Nephron progenitor cell (in vitro differentiated cells): ENCODE results near the gene CD1B.

Experiments used
- DNase-seq: peaks from one replicate; pipeline ENCODE4 v3.0.0; 2021
- H3K27ac Mint-ChIP-seq: 2 replicates; pipeline ENCODE4 v1.8.0; 2021; ENCODE audit warnings: mild to moderate bottlenecking, moderate library complexity, mixed read lengths
- H3K27me3 Mint-ChIP-seq: 2 replicates; pipeline ENCODE4 v1.8.0; 2021; ENCODE audit warnings: mild to moderate bottlenecking, low read depth, mixed read lengths; ENCODE audit not compliant: poor library complexity
- H3K36me3 Mint-ChIP-seq: 2 replicates; pipeline ENCODE4 v1.8.0; 2021; ENCODE audit warnings: low read depth, mixed read lengths
- H3K4me1 Mint-ChIP-seq: 2 replicates; pipeline ENCODE4 v1.8.0; 2021; ENCODE audit warnings: mixed read lengths
- H3K4me3 Mint-ChIP-seq: 2 replicates; pipeline ENCODE4 v1.8.0; 2021; ENCODE audit warnings: mild to moderate bottlenecking, moderate library complexity, mixed read lengths
- H3K9me3 Mint-ChIP-seq: 2 replicates; pipeline ENCODE4 v1.8.0; 2021; ENCODE audit warnings: mild to moderate bottlenecking, moderate library complexity, mixed read lengths
- TF ChIP-seq, protein P1 (sequence below): fragments of 200-600 bp; sonication (generic); IDR thresholded peaks from 2 replicates; pipeline ENCODE4 v1.5.0; 2021; ENCODE audit warnings: antibody characterized with exemption

The CD1B gene

DNA sequence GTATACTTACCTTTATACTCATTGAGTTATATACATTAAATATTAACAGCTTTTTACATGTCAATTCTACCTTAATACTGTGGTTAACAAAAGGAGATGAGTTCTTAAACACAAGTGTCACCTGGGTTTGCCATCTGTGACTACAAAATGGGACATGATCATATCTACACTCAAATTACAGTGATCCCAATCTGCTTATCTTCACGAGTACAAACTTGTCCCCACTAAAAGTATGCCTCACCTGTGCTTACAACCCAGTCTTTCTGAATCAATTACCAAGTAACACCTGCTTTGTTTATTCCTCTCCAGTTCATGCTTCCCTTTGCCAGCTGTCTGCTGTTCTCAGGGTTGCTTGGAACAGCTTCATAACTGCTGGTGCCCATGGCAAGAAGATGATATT is 31.2 kb upstream of the CD1B start:
- TF ChIP-seq, protein P1, sequence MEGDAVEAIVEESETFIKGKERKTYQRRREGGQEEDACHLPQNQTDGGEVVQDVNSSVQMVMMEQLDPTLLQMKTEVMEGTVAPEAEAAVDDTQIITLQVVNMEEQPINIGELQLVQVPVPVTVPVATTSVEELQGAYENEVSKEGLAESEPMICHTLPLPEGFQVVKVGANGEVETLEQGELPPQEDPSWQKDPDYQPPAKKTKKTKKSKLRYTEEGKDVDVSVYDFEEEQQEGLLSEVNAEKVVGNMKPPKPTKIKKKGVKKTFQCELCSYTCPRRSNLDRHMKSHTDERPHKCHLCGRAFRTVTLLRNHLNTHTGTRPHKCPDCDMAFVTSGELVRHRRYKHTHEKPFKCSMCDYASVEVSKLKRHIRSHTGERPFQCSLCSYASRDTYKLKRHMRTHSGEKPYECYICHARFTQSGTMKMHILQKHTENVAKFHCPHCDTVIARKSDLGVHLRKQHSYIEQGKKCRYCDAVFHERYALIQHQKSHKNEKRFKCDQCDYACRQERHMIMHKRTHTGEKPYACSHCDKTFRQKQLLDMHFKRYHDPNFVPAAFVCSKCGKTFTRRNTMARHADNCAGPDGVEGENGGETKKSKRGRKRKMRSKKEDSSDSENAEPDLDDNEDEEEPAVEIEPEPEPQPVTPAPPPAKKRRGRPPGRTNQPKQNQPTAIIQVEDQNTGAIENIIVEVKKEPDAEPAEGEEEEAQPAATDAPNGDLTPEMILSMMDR = no peak
- no peaks in the 10 kb centered on the region for H3K9me3 Mint-ChIP-seq
- no peak overlapping the region for H3K4me3 Mint-ChIP-seq
- no peaks in the 10 kb centered on the region for H3K36me3 Mint-ChIP-seq
- no peaks in the 10 kb centered on the region for H3K4me1 Mint-ChIP-seq
- no peak overlapping the region for H3K27ac Mint-ChIP-seq
- no peak for DNase-seq
- peaks cover 8% of the 10 kb centered on the region for H3K27me3 Mint-ChIP-seq

DNA sequence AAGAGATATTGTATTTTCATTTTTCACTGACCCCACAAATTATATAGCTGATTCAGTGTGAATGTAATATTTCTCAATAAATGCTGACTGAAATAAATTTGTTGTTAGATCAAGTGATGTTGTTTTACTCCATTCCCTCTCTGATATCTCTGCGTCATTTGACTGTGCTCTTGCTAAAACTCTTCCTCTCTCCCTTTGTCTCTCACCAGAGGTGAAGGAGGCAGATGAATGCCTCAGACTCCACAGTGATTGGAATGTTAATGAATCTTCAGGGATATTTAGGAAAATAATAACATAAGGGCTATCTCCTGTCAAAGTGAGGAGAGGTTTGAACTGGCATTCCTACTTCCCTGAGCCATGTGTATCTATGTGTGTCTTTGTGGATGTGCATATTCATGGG is 26.1 kb upstream of the CD1B start:
- H3K27ac Mint-ChIP-seq = no peak overlapping the region
- DNase-seq = no peak
- no peaks in the 10 kb centered on the region for H3K9me3 Mint-ChIP-seq
- TF ChIP-seq, protein P1 = no peak
- H3K36me3 Mint-ChIP-seq = no peaks in the 10 kb centered on the region
- no peak overlapping the region for H3K4me3 Mint-ChIP-seq
- H3K27me3 Mint-ChIP-seq = peaks cover 9% of the 10 kb centered on the region
- H3K4me1 Mint-ChIP-seq = no peaks in the 10 kb centered on the region

DNA sequence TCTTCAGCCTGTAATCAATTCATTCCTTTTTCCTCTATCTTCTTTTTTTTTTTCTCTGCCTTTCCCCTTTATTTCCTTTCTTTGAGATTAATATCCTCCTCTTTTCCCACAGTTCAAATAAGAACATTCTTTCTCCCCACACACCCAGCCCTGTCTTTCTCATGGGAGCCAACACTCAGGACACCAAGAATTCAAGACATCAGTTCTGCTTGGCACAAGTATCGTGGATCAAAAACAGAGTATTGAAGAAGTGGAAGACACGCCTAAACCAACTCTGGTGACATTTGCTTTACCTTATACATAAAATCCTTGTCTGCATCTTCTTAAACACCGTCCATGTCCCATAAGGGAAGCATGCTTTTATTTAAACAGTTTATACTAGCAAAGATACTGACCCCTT is 25.3 kb upstream of the CD1B start:
- Mint-ChIP-seq H3K9me3 (no peaks in the 10 kb centered on the region), H3K27ac (no peak overlapping the region), H3K36me3 (no peaks in the 10 kb centered on the region), H3K27me3 (peaks cover 9% of the 10 kb centered on the region), H3K4me3 (no peak overlapping the region), H3K4me1 (no peaks in the 10 kb centered on the region)
- DNase-seq = no peak
- TF ChIP-seq, protein P1 = no peak

DNA sequence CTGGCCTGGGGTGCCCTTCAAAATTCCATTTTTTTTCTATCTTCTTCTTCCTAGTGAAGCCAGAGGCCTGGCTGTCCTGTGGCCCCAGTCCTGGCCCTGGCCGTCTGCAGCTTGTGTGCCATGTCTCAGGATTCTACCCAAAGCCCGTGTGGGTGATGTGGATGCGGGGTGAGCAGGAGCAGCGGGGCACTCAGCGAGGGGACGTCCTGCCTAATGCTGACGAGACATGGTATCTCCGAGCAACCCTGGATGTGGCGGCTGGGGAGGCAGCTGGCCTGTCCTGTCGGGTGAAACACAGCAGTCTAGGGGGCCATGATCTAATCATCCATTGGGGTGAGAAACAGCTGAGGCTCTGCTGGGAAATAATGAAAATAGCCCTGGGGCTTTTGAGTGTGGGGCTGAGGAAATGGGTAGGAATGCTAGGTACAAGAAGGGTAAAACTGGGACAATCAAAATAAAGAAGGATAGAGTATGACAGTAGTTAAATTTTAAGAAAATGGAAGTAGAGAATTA is 24.5 kb upstream of the CD1B start:
- H3K27me3 Mint-ChIP-seq = peaks cover 9% of the 10 kb centered on the region
- H3K4me1 Mint-ChIP-seq = no peaks in the 10 kb centered on the region
- H3K4me3 Mint-ChIP-seq = no peak overlapping the region
- H3K27ac Mint-ChIP-seq = no peak overlapping the region
- no peak for DNase-seq
- TF ChIP-seq, protein P1 = no peak
- no peaks in the 10 kb centered on the region for H3K36me3 Mint-ChIP-seq
- no peaks in the 10 kb centered on the region for H3K9me3 Mint-ChIP-seq

DNA sequence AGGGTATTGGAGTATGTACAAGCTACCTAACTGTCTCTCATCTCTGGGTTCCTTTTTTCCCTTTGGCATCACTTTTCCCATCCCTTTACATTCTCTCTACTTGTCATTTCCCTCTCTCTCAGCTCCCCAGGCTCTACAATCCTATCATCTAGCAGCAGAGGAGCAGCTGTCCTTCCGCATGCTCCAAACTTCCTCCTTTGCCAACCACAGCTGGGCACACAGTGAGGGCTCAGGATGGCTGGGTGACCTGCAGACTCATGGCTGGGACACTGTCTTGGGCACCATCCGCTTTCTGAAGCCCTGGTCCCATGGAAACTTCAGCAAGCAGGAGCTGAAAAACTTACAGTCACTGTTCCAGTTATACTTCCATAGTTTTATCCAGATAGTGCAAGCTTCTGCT is 22.9 kb upstream of the CD1B start:
- H3K27me3 Mint-ChIP-seq = peaks cover 9% of the 10 kb centered on the region

More for the DNA sequence above, 22.9 kb upstream of the CD1B start:
- H3K36me3 Mint-ChIP-seq = no peaks in the 10 kb centered on the region
- H3K9me3 Mint-ChIP-seq = no peaks in the 10 kb centered on the region
- no peak overlapping the region for H3K27ac Mint-ChIP-seq
- DNase-seq = no peak
- H3K4me1 Mint-ChIP-seq = no peaks in the 10 kb centered on the region
- H3K4me3 Mint-ChIP-seq = no peak overlapping the region
- TF ChIP-seq, protein P1 = no peak
